ENCODE measurements around the gene LRRC46. TPM values are rescaled to one million over a fixed set of nuclear protein-coding genes. Genes with fewer than 3 reads are reported as not detected.

The LRRC46 gene
- total RNA-seq, 2 experiments from 2014 or later = 0.50 to 0.61 TPM

- CTCF ChIA-PET = interaction anchor here (1.3 to 28.0 kb wide), 2 partner anchors 46 to 62 kb away, joined by 4 to 379 read pairs; partner anchors contain the start of gene SP2
- POLR2A ChIA-PET = no interaction called here
These were observed 11.9 kb downstream of the LRRC46 start for GRCh38 chr17:47843391-47843730.

DNA sequence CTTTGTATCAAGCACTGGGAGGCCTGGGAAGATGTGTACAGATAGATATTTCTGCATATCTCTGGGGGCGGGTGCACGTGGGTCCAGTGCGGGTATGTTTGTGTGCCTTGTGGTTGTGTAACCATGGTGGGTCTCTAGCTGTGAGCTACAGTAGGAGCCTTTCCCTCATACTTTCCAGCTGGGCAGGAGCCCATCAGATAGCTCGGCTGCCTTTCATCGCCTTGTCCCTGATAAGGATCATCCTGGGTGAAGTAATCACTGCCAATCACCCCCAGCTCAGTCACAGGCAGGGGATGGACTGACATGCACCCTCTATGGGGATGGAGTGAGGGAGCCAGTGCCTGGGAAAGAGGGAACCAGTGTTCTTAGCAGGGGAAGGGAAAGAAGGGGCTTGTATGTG is 12.8 kb downstream of the LRRC46 start:
- ChIA-PET CTCF (interaction anchor here (1.3 to 28.0 kb wide), 2 partner anchors 15 to 45 kb away, joined by 3 to 379 read pairs; partner anchors contain the start of gene SP2), POLR2A (interaction anchor here (0.5 kb wide), 1 partner anchor 117 kb away, joined by 5 read pairs; no protein-coding TSS in a partner anchor)

GRCh38 chr17:47844814-47845715 is 13.6 kb downstream of the LRRC46 start:
- ChIA-PET CTCF (interaction anchor here (0.8 to 28.0 kb wide), 3 partner anchors 14 to 44 kb away, joined by 3 to 379 read pairs (median 3); partner anchors contain the start of gene SP2), POLR2A (no interaction called here)

- POLR2A ChIA-PET = no interaction called here
- CTCF ChIA-PET = interaction anchor here (0.8 to 28.0 kb wide), 3 partner anchors 25 to 44 kb away, joined by 3 to 379 read pairs (median 3); partner anchors contain the start of gene SP2
These were observed 14.2 kb downstream of the LRRC46 start for GRCh38 chr17:47845716-47846075.

- ChIA-PET CTCF (interaction anchor here (0.6 to 28.0 kb wide), 5 partner anchors 24 to 135 kb away, joined by 3 to 379 read pairs (median 3); partner anchors contain the start of gene SP2), POLR2A (interaction anchor here (0.6 kb wide), 2 partner anchors 25 to 49 kb away, joined by 4 to 6 read pairs; partner anchors contain the start of gene SP2)
These were observed 15.4 kb downstream of the LRRC46 start for GRCh38 chr17:47846716-47847340.

- POLR2A ChIA-PET = interaction anchor here (0.6 kb wide), 1 partner anchor 24 kb away, joined by 6 read pairs; no protein-coding TSS in a partner anchor
- CTCF ChIA-PET = interaction anchor here (0.6 to 28.0 kb wide), 7 partner anchors 12 to 134 kb away, joined by 3 to 379 read pairs (median 3); partner anchors contain the start of genes OSBPL7 and SP2
These were observed 16.1 kb downstream of the LRRC46 start for GRCh38 chr17:47847341-47848197.

DNA sequence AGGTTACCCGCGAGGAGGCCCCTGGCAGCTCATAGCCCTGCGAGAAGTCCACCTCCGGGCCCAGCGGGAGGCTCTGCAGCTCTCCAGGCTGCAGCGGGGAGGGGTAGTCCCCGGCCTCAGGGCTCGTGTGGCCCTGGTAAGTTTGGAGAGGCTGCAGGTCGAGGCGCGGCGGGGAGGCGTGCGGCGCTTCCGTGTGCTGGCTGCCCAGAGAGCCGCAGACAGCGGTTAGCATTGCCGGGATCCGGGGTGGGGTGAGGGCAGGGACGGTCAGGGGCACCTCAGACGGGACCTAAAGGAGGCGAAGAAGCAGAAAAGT is 16.7 kb downstream of the LRRC46 start:
- ChIA-PET CTCF (interaction anchor here (0.7 to 28.0 kb wide), 6 partner anchors 11 to 133 kb away, joined by 3 to 379 read pairs (median 3); partner anchors contain the start of genes OSBPL7 and SP2), POLR2A (no interaction called here)

DNA sequence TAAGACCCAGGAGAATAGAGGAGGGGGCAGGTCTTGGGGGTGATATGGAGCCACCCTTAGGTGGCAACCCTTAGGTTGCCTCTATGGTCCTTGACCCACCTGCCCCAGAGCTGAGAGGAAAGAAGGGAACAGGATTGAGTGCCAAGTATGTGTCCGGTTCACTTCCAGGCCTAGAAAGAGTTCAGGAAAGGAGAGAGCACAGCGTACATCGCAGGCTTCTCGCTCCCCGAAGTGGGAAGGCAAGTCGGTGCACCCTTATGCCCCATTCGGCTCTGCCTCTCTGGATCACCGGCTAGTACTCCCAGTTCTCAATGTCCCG is 18.9 kb downstream of the LRRC46 start:
- CTCF ChIA-PET = interaction anchor here (3.8 to 28.0 kb wide), 2 partner anchors 9 to 39 kb away, joined by 22 to 379 read pairs; partner anchors contain the start of genes SCRN2 and SP2
- POLR2A ChIA-PET = no interaction called here

GRCh38 chr17:47850692-47851573 is 19.5 kb downstream of the LRRC46 start, which contains the start of gene SP6:
TSS of gene SP6 (minus strand) at chr17:47851163. CDS start at chr17:47848429, 2,734 bp downstream.
- CTCF ChIA-PET = interaction anchor here (3.8 to 28.0 kb wide), 2 partner anchors 9 to 38 kb away, joined by 22 to 379 read pairs; partner anchors contain the start of genes SCRN2 and SP2
- POLR2A ChIA-PET = no interaction called here

DNA sequence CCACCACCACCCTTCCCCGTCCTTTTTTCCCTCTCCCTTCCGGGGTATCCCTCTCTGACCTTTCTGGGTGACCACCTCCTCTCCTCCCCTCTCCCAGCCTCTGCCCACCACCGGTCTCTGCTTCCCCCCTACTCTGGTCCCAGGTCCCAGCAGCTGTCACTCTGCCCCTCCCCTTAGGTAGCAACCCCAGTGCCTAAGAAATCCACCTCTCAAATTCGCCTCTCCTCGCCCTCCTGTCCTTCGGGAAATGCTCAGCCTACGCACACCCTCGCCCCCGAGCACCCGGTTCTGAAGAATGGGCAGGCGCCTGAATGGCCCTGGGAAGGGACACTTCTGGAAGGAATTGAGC is 20.3 kb downstream of the LRRC46 start:
- CTCF ChIA-PET = interaction anchor here (3.8 to 28.0 kb wide), 2 partner anchors 10 to 38 kb away, joined by 22 to 379 read pairs; partner anchors contain the start of genes SCRN2 and SP2
- POLR2A ChIA-PET = no interaction called here

- ChIA-PET POLR2A (interaction anchor here (0.6 kb wide), 2 partner anchors 43 to 46 kb away, joined by 5 to 16 read pairs; no protein-coding TSS in a partner anchor), CTCF (interaction anchor here (3.8 to 28.0 kb wide), 2 partner anchors 11 to 37 kb away, joined by 22 to 379 read pairs; partner anchors contain the start of genes SCRN2 and SP2)
These were observed 20.9 kb downstream of the LRRC46 start for GRCh38 chr17:47852113-47852949.

GRCh38 chr17:47853616-47854015 is 22.1 kb downstream of the LRRC46 start:
- POLR2A ChIA-PET = interaction anchor here (0.6 kb wide), 1 partner anchor 36 kb away, joined by 5 read pairs; no protein-coding TSS in a partner anchor

GRCh38 chr17:47855737-47856136 is 24.3 kb downstream of the LRRC46 start:
- ChIA-PET CTCF (interaction anchor here (0.6 to 28.0 kb wide), 3 partner anchors 15 to 34 kb away, joined by 4 to 379 read pairs (median 4); partner anchors contain the start of genes OSBPL7, SCRN2 and SP2), POLR2A (no interaction called here)

More at GRCh38 chr17:47853616-47854015, 22.1 kb downstream of the LRRC46 start:
- CTCF ChIA-PET = interaction anchor here (28.0 kb wide), 1 partner anchor 36 kb away, joined by 379 read pairs; the partner anchor contains the start of gene SP2

- CTCF ChIA-PET = interaction anchor here (28.0 kb wide), 1 partner anchor 32 kb away, joined by 379 read pairs; the partner anchor contains the start of gene SP2
- POLR2A ChIA-PET = no interaction called here
These were observed 25.4 kb downstream of the LRRC46 start for GRCh38 chr17:47856830-47857229.

DNA sequence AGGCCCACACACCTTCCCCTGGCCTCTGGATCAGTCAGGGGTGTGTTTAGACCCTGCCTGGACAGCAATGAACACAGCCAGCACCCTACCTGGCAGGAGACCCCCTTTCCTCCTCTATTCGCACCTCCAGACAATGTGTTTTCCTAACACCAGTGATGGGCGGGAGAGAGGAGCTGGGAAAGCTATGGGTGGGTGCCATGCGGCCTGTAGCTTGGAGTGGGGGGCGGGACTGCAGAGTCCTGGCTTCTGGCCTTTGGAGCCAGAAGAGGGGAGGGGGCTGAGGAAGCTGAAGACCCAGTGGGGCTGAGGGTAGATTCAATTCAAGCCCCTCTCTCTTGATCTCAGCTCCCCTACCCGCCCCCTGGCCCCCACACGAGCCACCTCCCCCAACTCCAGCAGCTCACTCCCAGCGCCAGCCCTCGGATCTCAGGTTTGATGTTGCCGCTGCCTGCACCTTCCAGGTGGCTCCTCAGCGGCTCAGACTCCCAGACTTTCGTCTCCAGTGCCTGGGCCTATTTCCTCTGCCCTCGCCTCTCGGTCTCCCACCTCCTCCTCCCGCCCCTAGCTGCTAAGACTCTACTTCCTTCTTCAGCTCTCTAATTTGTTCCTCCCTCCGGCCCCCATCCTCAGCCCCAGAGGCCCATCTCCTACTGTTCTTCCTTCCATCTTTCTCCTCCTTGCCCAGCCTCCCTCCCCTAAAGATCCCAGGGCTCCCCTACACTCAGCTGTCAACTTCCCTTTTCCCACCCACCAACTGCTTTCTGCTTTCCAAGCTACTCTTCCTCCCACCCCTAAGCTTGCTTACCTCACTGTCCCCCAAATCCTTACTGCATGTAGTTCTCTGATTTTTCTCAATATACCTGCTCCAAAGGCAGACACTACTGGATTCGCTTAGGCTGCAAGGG is 26.3 kb downstream of the LRRC46 start:
- ChIA-PET POLR2A (no interaction called here), CTCF (interaction anchor here (0.6 to 28.0 kb wide), 2 partner anchors 31 to 1457 kb away, joined by 3 to 379 read pairs; partner anchors contain the start of gene SP2)

- ChIA-PET CTCF (interaction anchor here (28.0 kb wide), 1 partner anchor 29 kb away, joined by 379 read pairs; the partner anchor contains the start of gene SP2), POLR2A (no interaction called here)
These were observed 28.9 kb downstream of the LRRC46 start for GRCh38 chr17:47860386-47860785.
